HEK293 (cell line): ENCODE measurements around the gene KIF26B.

Source experiments
- CTCF ChIA-PET: fragments of 350-600 bp; formaldehyde crosslinking; extraction: SDS; loops from one replicate; lab custom pipeline; 2021; ENCODE audit warnings: antibody characterized with exemption; lab: Yijun Ruan, JAX
- POLR2A ChIA-PET: fragments of 300-600 bp; formaldehyde crosslinking; extraction: SDS; loops from one replicate; lab custom pipeline; 2020; ENCODE audit warnings: antibody characterized with exemption, inconsistent platforms; lab: Yijun Ruan, JAX
- H3K27ac ChIP-seq: fragments of 200-500 bp; sonication (Bioruptor generic); 2 replicates; pipeline ENCODE4 v1.5.1; 2014; ENCODE audit warnings: low read depth, low read length, control low read depth, inconsistent platforms; ENCODE audit errors: extremely low read depth
- H3K36me3 ChIP-seq, 2 experiments: fragments of 200-500 bp in 1 of 2; sonication (Bioruptor generic) in 1 of 2; 1 replicate in 1 of 2; 2 replicates in 1 of 2; pipeline ENCODE4 v1.5.1; 2014 to 2017; ENCODE audit warnings: inconsistent platforms in 2 of 2, low read length in 2 of 2; ENCODE audit not compliant: control insufficient read depth in 2 of 2, insufficient read depth in 1 of 2
- H3K4me1 ChIP-seq: fragments of 200-500 bp; sonication (Bioruptor generic); 2 replicates; pipeline ENCODE4 v1.5.1; 2014; ENCODE audit warnings: mild to moderate bottlenecking, low read length, inconsistent platforms; ENCODE audit not compliant: control insufficient read depth, insufficient read depth
- H3K4me3 ChIP-seq: 2 replicates; pipeline ENCODE4 v1.5.1; 2011; ENCODE audit warnings: low read depth, mild to moderate bottlenecking, control low read depth, low read length, moderate library complexity
- H3K9me3 ChIP-seq: fragments of 200-500 bp; sonication (Bioruptor generic); 2 replicates; pipeline ENCODE4 v1.5.1; 2014; ENCODE audit warnings: low read depth, low read length, inconsistent platforms; ENCODE audit not compliant: control insufficient read depth, insufficient read depth
- IKZF3 ChIP-seq: fragments of 450-650 bp; IDR thresholded peaks from 2 replicates; pipeline ENCODE4 v1.5.0; 2018; ENCODE audit warnings: missing biosample characterization, mild to moderate bottlenecking, missing genetic modification characterization, moderate library complexity
- KLF16 ChIP-seq: fragments of 450-650 bp; formaldehyde crosslinking; IDR thresholded peaks from 2 replicates; pipeline ENCODE4 v1.5.1; 2017; ENCODE audit warnings: missing biosample characterization, missing genetic modification characterization
- PRDM6 ChIP-seq: fragments of 450-650 bp; formaldehyde crosslinking; IDR thresholded peaks from 2 replicates; pipeline ENCODE4 v1.5.1; 2017; ENCODE audit warnings: missing biosample characterization, missing genetic modification characterization
- SETDB1 ChIP-seq: IDR thresholded peaks from one replicate; pipeline ENCODE4 v1.6.1; 2017; ENCODE audit warnings: mild to moderate bottlenecking, low read length, moderate library complexity, mixed read lengths; ENCODE audit not compliant: insufficient read length
- ZBTB7A ChIP-seq: fragments of 450-650 bp; formaldehyde crosslinking; IDR thresholded peaks from 2 replicates; pipeline ENCODE4 v1.5.1; 2016; ENCODE audit warnings: low read depth, missing biosample characterization, missing genetic modification characterization
- ZIC2 ChIP-seq: fragments of 450-650 bp; formaldehyde crosslinking; IDR thresholded peaks from 2 replicates; pipeline ENCODE4 v1.5.1; 2016; ENCODE audit warnings: missing biosample characterization, missing genetic modification characterization
- ZNF157 ChIP-seq: fragments of 450-650 bp; formaldehyde crosslinking; IDR thresholded peaks from 2 replicates; pipeline ENCODE4 v1.5.1; 2016; ENCODE audit warnings: missing biosample characterization, missing genetic modification characterization
- ZNF16 ChIP-seq: fragments of 450-650 bp; formaldehyde crosslinking; IDR thresholded peaks from 2 replicates; pipeline ENCODE4 v1.5.1; 2016; ENCODE audit warnings: low read depth, missing biosample characterization, missing genetic modification characterization
- ZNF214 ChIP-seq: fragments of 450-650 bp; formaldehyde crosslinking; IDR thresholded peaks from 2 replicates; pipeline ENCODE4 v1.5.1; 2017; ENCODE audit warnings: missing biosample characterization, mild to moderate bottlenecking, missing genetic modification characterization, borderline replicate concordance
- ZNF223 ChIP-seq: fragments of 450-650 bp; formaldehyde crosslinking; IDR thresholded peaks from 2 replicates; pipeline ENCODE4 v1.5.1; 2016; ENCODE audit warnings: missing biosample characterization, missing genetic modification characterization
- ZNF248 ChIP-seq: fragments of 450-650 bp; formaldehyde crosslinking; IDR thresholded peaks from 2 replicates; pipeline ENCODE4 v1.5.1; 2017; ENCODE audit warnings: missing biosample characterization, missing genetic modification characterization
- ZNF354C ChIP-seq: fragments of 450-650 bp; formaldehyde crosslinking; IDR thresholded peaks from 2 replicates; pipeline ENCODE4 v1.5.1; 2016; ENCODE audit warnings: missing biosample characterization, missing genetic modification characterization, low read depth, borderline replicate concordance
- ZNF394 ChIP-seq: fragments of 450-650 bp; formaldehyde crosslinking; IDR thresholded peaks from 2 replicates; pipeline ENCODE4 v1.5.1; 2016; ENCODE audit warnings: missing biosample characterization, missing genetic modification characterization, mild to moderate bottlenecking, moderate library complexity, borderline replicate concordance
- ZNF423 ChIP-seq: fragments of 450-650 bp; formaldehyde crosslinking; IDR thresholded peaks from 2 replicates; pipeline ENCODE4 v1.5.1; 2016; ENCODE audit warnings: missing biosample characterization, missing genetic modification characterization
- ZNF510 ChIP-seq: fragments of 450-650 bp; formaldehyde crosslinking; IDR thresholded peaks from 2 replicates; pipeline ENCODE4 v1.5.1; 2018; ENCODE audit warnings: mild to moderate bottlenecking, missing genetic modification characterization, missing biosample characterization; ENCODE audit not compliant: insufficient replicate concordance
- ZNF518A ChIP-seq: fragments of 450-650 bp; formaldehyde crosslinking; conservative IDR thresholded peaks from 2 replicates; pipeline ENCODE4 v1.5.1; 2016; ENCODE audit warnings: low read depth, missing biosample characterization, missing genetic modification characterization
- ZNF639 ChIP-seq: fragments of 450-650 bp; formaldehyde crosslinking; IDR thresholded peaks from 2 replicates; pipeline ENCODE4 v1.5.1; 2016; ENCODE audit warnings: missing biosample characterization, missing genetic modification characterization
- ZNF654 ChIP-seq: fragments of 450-650 bp; formaldehyde crosslinking; IDR thresholded peaks from 2 replicates; pipeline ENCODE4 v1.5.1; 2016; ENCODE audit warnings: low read depth, missing biosample characterization, missing genetic modification characterization
- ZNF670 ChIP-seq: fragments of 450-650 bp; formaldehyde crosslinking; IDR thresholded peaks from 2 replicates; pipeline ENCODE4 v1.5.1; 2016; ENCODE audit warnings: missing biosample characterization, missing genetic modification characterization, low read depth
- ZNF830 ChIP-seq: fragments of 450-650 bp; IDR thresholded peaks from 2 replicates; pipeline ENCODE4 v1.5.0; 2018; ENCODE audit warnings: missing biosample characterization, missing genetic modification characterization, low read depth, mild to moderate bottlenecking, moderate library complexity
- ZSCAN18 ChIP-seq: fragments of 450-650 bp; formaldehyde crosslinking; IDR thresholded peaks from 2 replicates; pipeline ENCODE4 v1.5.1; 2016; ENCODE audit warnings: missing biosample characterization, missing genetic modification characterization

The KIF26B gene

GRCh38 chr1:245121523-245121922, 33.3 kb upstream of the KIF26B start (continued):
- TF ChIP-seq ZNF518A (tag by site-specific recombination) (no peak), ZNF654 (tag by site-specific recombination) (no peak), ZNF214 (tag by site-specific recombination) (no peak), ZNF223 (tag by site-specific recombination) (no peak), ZNF394 (tag by site-specific recombination) (no peak)

GRCh38 chr1:245124241-245124640, 30.5 kb upstream of the KIF26B start:
- ChIA-PET CTCF (no interaction called here), POLR2A (no interaction called here)
- Histone ChIP-seq H3K4me3 (no peak overlapping the region), H3K27ac (no peak overlapping the region), H3K9me3 (no peaks in the 10 kb centered on the region), H3K4me1 (no peaks in the 10 kb centered on the region), H3K36me3 (no peaks in the 10 kb centered on the region)
- TF ChIP-seq ZNF16 (tag by site-specific recombination) (no peak), ZNF394 (tag by site-specific recombination) (no peak), ZSCAN18 (no peak), SETDB1 (no peak), ZNF510 (no peak), KLF16 (tag by site-specific recombination) (no peak), PRDM6 (no peak), ZNF830 (tag by site-specific recombination) (no peak), ZNF354C (tag by site-specific recombination) (no peak), ZBTB7A (no peak), ZNF214 (tag by site-specific recombination) (no peak), ZNF654 (tag by site-specific recombination) (no peak), ZNF670 (tag by site-specific recombination) (no peak), ZNF423 (tag by site-specific recombination) (no peak)

- H3K9me3 ChIP-seq: no peaks in the 10 kb centered on the region
- no peak overlapping the region for H3K27ac ChIP-seq
- H3K4me1 ChIP-seq: no peaks in the 10 kb centered on the region
- ChIA-PET CTCF (no interaction called here), POLR2A (no interaction called here)
- TF ChIP-seq ZIC2 (tag by site-specific recombination): no peak
- TF ChIP-seq ZNF670 (tag by site-specific recombination): no peak
- TF ChIP-seq ZNF639 (tag by site-specific recombination): no peak
- TF ChIP-seq ZNF157 (tag by site-specific recombination): no peak
- no peak for TF ChIP-seq ZNF248 (tag by site-specific recombination)
- TF ChIP-seq IKZF3 (tag by site-specific recombination): no peak
- H3K4me3 ChIP-seq: no peak overlapping the region
- no peaks in the 10 kb centered on the region for H3K36me3 ChIP-seq
Observed at GRCh38 chr1:245124644-245125043, 30.1 kb upstream of the KIF26B start.
